Neuron (in vitro differentiated cells): Measurements from ENCODE around the gene TUBB2A.
"Not testable (repeated sequence)": the region's sequence is repeated elsewhere in the genome, so short reads cannot be mapped to it uniquely, and the experiment has no call there.

Experiments used
- H2AFZ ChIP-seq: one replicate; pipeline ENCODE4 v1.6.1; 2013; ENCODE audit warnings: low read depth, mild to moderate bottlenecking, inconsistent platforms, low read length, moderate library complexity
- H3K27me3 ChIP-seq: one replicate; pipeline ENCODE4 v1.6.1; 2013; ENCODE audit warnings: low read length; ENCODE audit not compliant: insufficient read depth
- H3K36me3 ChIP-seq: one replicate; pipeline ENCODE4 v1.6.1; 2013; ENCODE audit warnings: low read length; ENCODE audit not compliant: insufficient read depth
- H3K4me1 ChIP-seq: one replicate; pipeline ENCODE4 v1.6.1; 2013; ENCODE audit warnings: low read length; ENCODE audit not compliant: insufficient read depth
- H3K4me3 ChIP-seq: 2 replicates; pipeline ENCODE4 v1.5.1; 2013; ENCODE audit warnings: mild to moderate bottlenecking, low read length, moderate library complexity
- H3K9me3 ChIP-seq: one replicate; pipeline ENCODE4 v1.6.1; 2013; ENCODE audit warnings: low read length

The TUBB2A gene

GRCh38 chr6:3137873-3138272 lies 19.5 kb downstream of the TUBB2A start:
- not testable (repeated sequence) for H3K27me3 ChIP-seq, H3K9me3 ChIP-seq, H3K4me3 ChIP-seq, H2AFZ ChIP-seq, H3K4me1 ChIP-seq
- peaks cover 72% of the 10 kb centered on the region for H3K36me3 ChIP-seq

- H3K9me3 ChIP-seq: no peaks in the 10 kb centered on the region
- H2AFZ ChIP-seq: no peak overlapping the region
- H3K36me3 ChIP-seq: peaks cover 69% of the 10 kb centered on the region
- no peaks in the 10 kb centered on the region for H3K4me1 ChIP-seq
- no peaks in the 10 kb centered on the region for H3K27me3 ChIP-seq
- no peak overlapping the region for H3K4me3 ChIP-seq
Observed at GRCh38 chr6:3137057-3137777, 20.1 kb downstream of the TUBB2A start.

- H3K27me3 ChIP-seq: no peaks in the 10 kb centered on the region
- H2AFZ ChIP-seq: no peak overlapping the region
- no peaks in the 10 kb centered on the region for H3K4me1 ChIP-seq
- peaks cover 76% of the 10 kb centered on the region for H3K36me3 ChIP-seq
- no peak overlapping the region for H3K4me3 ChIP-seq
- no peaks in the 10 kb centered on the region for H3K9me3 ChIP-seq
Observed at GRCh38 chr6:3136292-3137011, 20.9 kb downstream of the TUBB2A start.

- no peak overlapping the region for H2AFZ ChIP-seq
- no peaks in the 10 kb centered on the region for H3K4me1 ChIP-seq
- no peak overlapping the region for H3K4me3 ChIP-seq
- no peaks in the 10 kb centered on the region for H3K27me3 ChIP-seq
- H3K36me3 ChIP-seq: peaks cover 76% of the 10 kb centered on the region
- H3K9me3 ChIP-seq: no peaks in the 10 kb centered on the region
Observed at GRCh38 chr6:3135668-3136291, 21.6 kb downstream of the TUBB2A start.

- no peak overlapping the region for H3K4me3 ChIP-seq
- peaks cover 74% of the 10 kb centered on the region for H3K36me3 ChIP-seq
- H3K4me1 ChIP-seq: no peaks in the 10 kb centered on the region
- H3K27me3 ChIP-seq: no peaks in the 10 kb centered on the region
- H2AFZ ChIP-seq: no peak overlapping the region
- no peaks in the 10 kb centered on the region for H3K9me3 ChIP-seq
Observed at GRCh38 chr6:3133515-3133914, 23.8 kb downstream of the TUBB2A start.

- no peaks in the 10 kb centered on the region for H3K4me1 ChIP-seq
- H3K36me3 ChIP-seq: peaks cover 57% of the 10 kb centered on the region
- H2AFZ ChIP-seq: no peak overlapping the region
- no peaks in the 10 kb centered on the region for H3K27me3 ChIP-seq
- no peak overlapping the region for H3K4me3 ChIP-seq
- H3K9me3 ChIP-seq: no peaks in the 10 kb centered on the region
Observed at GRCh38 chr6:3131695-3132094, 25.6 kb downstream of the TUBB2A start.

- Histone ChIP-seq H3K9me3 (no peaks in the 10 kb centered on the region), H3K4me1 (no peaks in the 10 kb centered on the region), H3K4me3 (no peak overlapping the region), H2AFZ (no peak overlapping the region), H3K27me3 (no peaks in the 10 kb centered on the region), H3K36me3 (peaks cover 41% of the 10 kb centered on the region)
Observed at GRCh38 chr6:3128356-3129108, 28.8 kb downstream of the TUBB2A start.

GRCh38 chr6:3125815-3126214 lies 31.5 kb downstream of the TUBB2A start:
- H3K36me3 ChIP-seq: peaks cover 20% of the 10 kb centered on the region
- no peak overlapping the region for H3K4me3 ChIP-seq
- H2AFZ ChIP-seq: no peak overlapping the region
- no peaks in the 10 kb centered on the region for H3K27me3 ChIP-seq
- H3K4me1 ChIP-seq: peaks cover 3% of the 10 kb centered on the region
- H3K9me3 ChIP-seq: no peaks in the 10 kb centered on the region

GRCh38 chr6:3124667-3125066 lies 32.7 kb downstream of the TUBB2A start:
- H2AFZ ChIP-seq: no peak overlapping the region

GRCh38 chr6:3122823-3123182 lies 34.5 kb downstream of the TUBB2A start:
- Histone ChIP-seq H3K4me1 (peaks cover 10% of the 10 kb centered on the region), H2AFZ (no peak overlapping the region), H3K27me3 (no peaks in the 10 kb centered on the region), H3K4me3 (no peak overlapping the region), H3K36me3 (no peaks in the 10 kb centered on the region), H3K9me3 (no peaks in the 10 kb centered on the region)

More at GRCh38 chr6:3124667-3125066, 32.7 kb downstream of the TUBB2A start:
- Histone ChIP-seq H3K4me1 (peaks cover 4% of the 10 kb centered on the region), H3K27me3 (no peaks in the 10 kb centered on the region), H3K4me3 (no peak overlapping the region), H3K36me3 (peaks cover 11% of the 10 kb centered on the region), H3K9me3 (no peaks in the 10 kb centered on the region)

GRCh38 chr6:3120765-3121089 lies 36.6 kb downstream of the TUBB2A start:
- no peak overlapping the region for H3K4me3 ChIP-seq
- H2AFZ ChIP-seq: no peak overlapping the region
- no peaks in the 10 kb centered on the region for H3K9me3 ChIP-seq
- H3K4me1 ChIP-seq: peaks cover 21% of the 10 kb centered on the region
- no peaks in the 10 kb centered on the region for H3K27me3 ChIP-seq
- no peaks in the 10 kb centered on the region for H3K36me3 ChIP-seq

GRCh38 chr6:3119040-3119723 lies 38.2 kb downstream of the TUBB2A start:
- Histone ChIP-seq H3K27me3 (no peaks in the 10 kb centered on the region), H3K36me3 (peaks cover 4% of the 10 kb centered on the region), H3K4me1 (peaks cover 21% of the 10 kb centered on the region), H3K9me3 (no peaks in the 10 kb centered on the region), H2AFZ (peak overlapping the region; percentile 63), H3K4me3 (peak overlapping the region; percentile 83)
